IPS-18a (cell line): Measurements from ENCODE around the gene ARMC5.
"Not testable (repeated sequence)": the region's sequence is repeated elsewhere in the genome, so short reads cannot be mapped to it uniquely, and the experiment has no call there.

Experiments used
- H3K27ac ChIP-seq: one replicate; pipeline ENCODE4 v1.5.1; 2013; ENCODE audit warnings: low read length
- H3K27me3 ChIP-seq: one replicate; pipeline ENCODE4 v1.6.1; 2013; ENCODE audit warnings: mild to moderate bottlenecking, low read length; ENCODE audit not compliant: control insufficient read depth, insufficient read depth
- H3K36me3 ChIP-seq: one replicate; pipeline ENCODE4 v1.6.1; 2013; ENCODE audit warnings: low read depth, low read length; ENCODE audit not compliant: control insufficient read depth
- H3K4me1 ChIP-seq: one replicate; pipeline ENCODE4 v1.6.1; 2013; ENCODE audit warnings: low read depth, low read length; ENCODE audit not compliant: control insufficient read depth
- H3K4me3 ChIP-seq: one replicate; pipeline ENCODE4 v1.5.1; 2013; ENCODE audit warnings: low read length
- H3K9ac ChIP-seq: one replicate; pipeline ENCODE4 v1.6.1; 2013; ENCODE audit warnings: mild to moderate bottlenecking, low read length, moderate library complexity
- H3K9me3 ChIP-seq: one replicate; pipeline ENCODE4 v1.6.1; 2013; ENCODE audit warnings: low read depth, low read length; ENCODE audit not compliant: control insufficient read depth

ARMC5 gene

GRCh38 chr16:31436221-31437045, 22.9 kb upstream of the ARMC5 start:
- H3K4me1 ChIP-seq: no peaks in the 10 kb centered on the region
- no peaks in the 10 kb centered on the region for H3K27me3 ChIP-seq
- H3K4me3 ChIP-seq: no peak overlapping the region
- no peak overlapping the region for H3K27ac ChIP-seq
- no peaks in the 10 kb centered on the region for H3K9me3 ChIP-seq
- no peaks in the 10 kb centered on the region for H3K36me3 ChIP-seq
- H3K9ac ChIP-seq: no peak overlapping the region

DNA sequence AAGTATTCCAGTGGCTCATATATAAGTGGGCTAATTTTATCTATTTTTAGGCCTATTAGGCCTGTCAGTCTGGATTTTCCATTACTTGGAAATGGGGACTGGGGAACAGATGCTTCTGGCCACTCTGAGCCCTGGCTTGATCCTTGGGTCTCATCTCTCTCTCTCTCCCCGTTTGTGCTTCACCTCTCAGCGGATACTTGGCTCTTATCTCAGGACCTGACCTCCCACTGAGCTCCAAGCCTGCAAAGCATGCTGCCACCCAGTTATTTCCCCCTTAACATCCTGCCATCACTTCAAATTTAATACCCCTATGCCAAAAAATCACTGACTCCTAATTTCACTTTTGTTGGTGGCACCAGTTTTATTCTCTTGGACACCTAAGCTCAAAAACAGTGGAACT, 20.9 kb upstream of the ARMC5 start:
- H3K27me3 ChIP-seq: no peaks in the 10 kb centered on the region
- no peak overlapping the region for H3K4me3 ChIP-seq
- no peaks in the 10 kb centered on the region for H3K4me1 ChIP-seq
- no peaks in the 10 kb centered on the region for H3K36me3 ChIP-seq
- no peak overlapping the region for H3K27ac ChIP-seq
- H3K9me3 ChIP-seq: no peaks in the 10 kb centered on the region
- H3K9ac ChIP-seq: no peak overlapping the region

DNA sequence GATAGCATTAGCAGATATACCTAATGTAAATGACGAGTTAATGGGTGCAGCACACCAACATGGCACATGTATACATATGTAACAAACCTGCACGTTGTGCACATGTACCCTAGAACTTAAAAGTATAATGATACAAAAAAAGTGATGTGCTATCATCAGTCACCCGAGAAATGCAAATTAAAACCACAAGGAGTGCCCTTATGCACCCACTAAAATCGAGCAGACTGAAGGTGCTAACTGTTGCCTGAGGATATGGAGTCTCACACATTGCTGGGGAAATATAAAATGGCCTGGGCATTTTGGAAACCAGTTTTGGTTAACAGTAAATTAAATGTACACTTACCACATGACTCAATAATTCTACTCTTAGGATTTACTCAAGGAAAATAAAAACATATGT, 20.3 kb upstream of the ARMC5 start:
- not testable (repeated sequence) for H3K9me3 ChIP-seq, H3K36me3 ChIP-seq, H3K27me3 ChIP-seq, H3K4me3 ChIP-seq, H3K4me1 ChIP-seq, H3K9ac ChIP-seq, H3K27ac ChIP-seq

- H3K9me3 ChIP-seq: no peaks in the 10 kb centered on the region
- no peaks in the 10 kb centered on the region for H3K36me3 ChIP-seq
- no peaks in the 10 kb centered on the region for H3K27me3 ChIP-seq
- H3K4me1 ChIP-seq: no peaks in the 10 kb centered on the region
- H3K27ac ChIP-seq: no peak overlapping the region
- no peak overlapping the region for H3K9ac ChIP-seq
- no peak overlapping the region for H3K4me3 ChIP-seq
These were observed 19.8 kb upstream of the ARMC5 start for GRCh38 chr16:31439519-31439918.

DNA sequence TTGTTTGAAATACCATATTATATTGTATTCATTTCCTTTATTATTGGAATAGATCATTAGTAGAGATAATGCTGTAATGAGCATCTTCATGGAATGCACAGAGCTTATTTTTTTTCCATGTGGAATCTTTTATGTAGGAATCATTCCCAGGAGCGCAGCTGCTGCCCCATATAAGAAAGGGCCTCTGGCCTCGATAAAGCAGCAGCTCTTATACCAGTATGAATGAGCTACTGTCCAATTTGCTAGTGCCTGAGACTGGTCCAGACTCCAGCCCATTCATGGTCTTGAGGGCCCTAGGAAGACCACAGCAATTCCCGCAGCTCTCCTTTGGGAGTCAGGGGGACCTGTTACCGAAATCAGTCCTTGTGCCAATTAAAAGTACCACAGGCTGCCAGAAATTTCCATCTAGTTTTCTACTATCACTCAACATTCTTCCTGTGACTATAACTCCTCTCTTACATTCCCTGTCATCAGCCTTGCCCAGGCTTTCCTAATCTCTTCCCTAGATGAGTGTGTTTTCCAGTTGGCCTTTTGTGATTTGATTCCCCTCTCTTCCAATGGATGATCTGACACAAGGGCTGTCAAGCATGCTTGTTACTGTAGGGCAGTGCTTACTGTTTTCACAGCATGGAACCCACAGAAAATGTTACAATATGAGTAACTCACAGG, 18.7 kb upstream of the ARMC5 start:
- Histone ChIP-seq H3K4me3 (no peak overlapping the region), H3K9ac (no peak overlapping the region), H3K9me3 (no peaks in the 10 kb centered on the region), H3K27me3 (no peaks in the 10 kb centered on the region), H3K36me3 (no peaks in the 10 kb centered on the region), H3K27ac (no peak overlapping the region), H3K4me1 (no peaks in the 10 kb centered on the region)

DNA sequence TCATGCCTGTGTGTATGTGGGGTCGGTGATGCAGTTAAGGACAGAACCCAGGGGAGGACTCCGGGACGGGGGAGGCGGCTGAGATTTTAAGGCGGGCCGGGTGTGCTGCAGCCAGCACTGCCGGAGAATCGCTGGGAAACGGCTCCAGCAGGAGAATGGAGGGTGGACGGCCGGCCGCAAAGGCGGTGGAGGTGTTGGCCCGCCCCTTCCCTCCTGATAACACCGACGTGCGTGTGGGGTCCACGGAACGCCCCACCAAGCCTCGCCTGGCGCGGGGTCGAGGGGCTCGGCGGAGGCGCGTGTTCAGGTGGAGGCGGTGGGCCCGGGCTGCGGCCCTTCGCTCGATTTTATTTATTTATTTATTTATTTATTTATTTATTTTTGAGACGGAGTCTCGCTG, 17.3 kb upstream of the ARMC5 start:
- Histone ChIP-seq H3K9me3 (no peaks in the 10 kb centered on the region), H3K4me1 (no peaks in the 10 kb centered on the region), H3K36me3 (no peaks in the 10 kb centered on the region), H3K27me3 (no peaks in the 10 kb centered on the region), H3K27ac (no peak overlapping the region), H3K9ac (no peak overlapping the region), H3K4me3 (no peak overlapping the region)

- H3K9me3 ChIP-seq, H3K4me1 ChIP-seq, H3K27ac ChIP-seq, H3K27me3 ChIP-seq, H3K36me3 ChIP-seq, H3K4me3 ChIP-seq, H3K9ac ChIP-seq: not testable (repeated sequence)
These were observed 13.4 kb upstream of the ARMC5 start for GRCh38 chr16:31445931-31446330.

- Histone ChIP-seq H3K36me3 (no peaks in the 10 kb centered on the region), H3K27me3 (no peaks in the 10 kb centered on the region), H3K9ac (no peak overlapping the region), H3K27ac (no peak overlapping the region), H3K4me3 (no peak overlapping the region), H3K4me1 (peaks cover 20% of the 10 kb centered on the region), H3K9me3 (no peaks in the 10 kb centered on the region)
These were observed 8.1 kb upstream of the ARMC5 start for GRCh38 chr16:31451201-31451600.

- Histone ChIP-seq H3K9me3 (no peaks in the 10 kb centered on the region), H3K9ac (no peak overlapping the region), H3K4me1 (peaks cover 20% of the 10 kb centered on the region), H3K27me3 (no peaks in the 10 kb centered on the region), H3K4me3 (no peak overlapping the region), H3K27ac (no peak overlapping the region), H3K36me3 (no peaks in the 10 kb centered on the region)
These were observed 7.5 kb upstream of the ARMC5 start for GRCh38 chr16:31451681-31452351.

- no peak overlapping the region for H3K9ac ChIP-seq
- no peaks in the 10 kb centered on the region for H3K9me3 ChIP-seq
- no peaks in the 10 kb centered on the region for H3K36me3 ChIP-seq
- H3K27ac ChIP-seq: no peak overlapping the region
- H3K4me3 ChIP-seq: no peak overlapping the region
- H3K4me1 ChIP-seq: peaks cover 20% of the 10 kb centered on the region
- no peaks in the 10 kb centered on the region for H3K27me3 ChIP-seq
These were observed 6.6 kb upstream of the ARMC5 start for GRCh38 chr16:31452631-31453106.

DNA sequence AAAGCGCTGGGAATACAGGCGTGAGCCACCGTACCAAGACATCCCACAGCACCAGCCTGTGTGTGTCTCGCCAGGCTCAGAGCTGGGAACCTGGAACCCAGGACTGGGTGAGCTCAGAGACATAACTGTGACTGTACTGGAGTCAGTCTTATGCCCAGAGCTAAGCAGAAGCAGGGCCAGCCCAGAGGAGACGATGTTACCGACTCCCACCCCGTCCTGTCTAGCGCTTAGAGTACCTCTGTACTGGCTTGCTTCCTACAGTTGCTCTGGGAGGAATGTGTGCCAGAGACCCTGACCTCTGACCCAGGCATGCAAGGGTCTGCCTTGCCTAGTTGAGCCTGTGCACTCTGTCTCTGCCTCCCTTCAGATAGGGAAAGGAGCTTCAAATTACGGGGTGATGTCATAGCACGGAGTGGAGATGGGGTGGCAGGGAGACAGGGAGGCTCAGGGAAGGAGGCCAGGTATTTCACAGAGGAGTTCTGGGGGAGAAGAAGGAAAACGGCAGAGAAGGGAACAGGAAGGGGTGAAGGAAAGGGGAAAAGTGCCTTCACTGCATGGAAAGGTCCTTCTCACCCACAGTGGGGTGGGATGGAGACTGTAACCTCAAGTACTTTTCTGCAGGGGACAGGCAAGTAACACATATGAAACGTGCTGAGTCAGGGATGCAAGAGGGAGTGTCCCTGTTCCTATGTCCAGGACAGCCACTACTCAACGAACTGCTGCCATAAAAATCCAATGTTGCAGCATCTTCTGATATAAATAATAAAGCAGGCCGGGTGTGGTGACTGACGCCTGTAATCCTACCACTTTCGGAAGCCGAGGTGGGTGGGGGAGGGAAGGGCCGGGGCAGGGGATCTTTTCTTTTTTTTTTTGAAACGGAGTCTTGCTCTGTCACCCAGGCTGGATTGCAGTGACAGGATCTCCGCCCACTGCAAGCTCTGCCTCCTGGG, 5.8 kb upstream of the ARMC5 start:
- no peak overlapping the region for H3K27ac ChIP-seq
- no peaks in the 10 kb centered on the region for H3K9me3 ChIP-seq
- no peaks in the 10 kb centered on the region for H3K27me3 ChIP-seq
- H3K9ac ChIP-seq: no peak overlapping the region
- peaks cover 20% of the 10 kb centered on the region for H3K4me1 ChIP-seq
- H3K4me3 ChIP-seq: no peak overlapping the region
- H3K36me3 ChIP-seq: no peaks in the 10 kb centered on the region
